HG02642 (cell line): Measurements from ENCODE around the gene SYTL3.
"Not testable (repeated sequence)": the region's sequence is repeated elsewhere in the genome, so short reads cannot be mapped to it uniquely, and the experiment has no call there.

Source experiments
- ATAC-seq: cut with Tn5 transposase; IDR thresholded peaks from one replicate; pipeline ENCODE4 v1.9.1; 2021; ENCODE audit warnings: mild to moderate bottlenecking; ENCODE audit not compliant: unreplicated experiment, poor library complexity

Gene SYTL3

GRCh38 chr6:158621694-158622544 is 27.9 kb upstream of the SYTL3 start:
- no peak for ATAC-seq

- no peak for ATAC-seq
Measured at GRCh38 chr6:158622545-158623190, 27.2 kb upstream of the SYTL3 start.

- no peak for ATAC-seq
Measured at GRCh38 chr6:158624684-158625682, 24.9 kb upstream of the SYTL3 start.

GRCh38 chr6:158625881-158626305 is 24.0 kb upstream of the SYTL3 start:
- no peak for ATAC-seq

- ATAC-seq, result no peak
Measured at GRCh38 chr6:158626360-158627167, 23.3 kb upstream of the SYTL3 start.

GRCh38 chr6:158627168-158627939 is 22.5 kb upstream of the SYTL3 start:
- no peak for ATAC-seq

- ATAC-seq, result no peak
Measured at GRCh38 chr6:158627940-158628211, 22.0 kb upstream of the SYTL3 start.

- ATAC-seq, result no peak
Measured at GRCh38 chr6:158628542-158628941, 21.3 kb upstream of the SYTL3 start.

- no peak for ATAC-seq
Measured at GRCh38 chr6:158629367-158630221, 20.3 kb upstream of the SYTL3 start.

GRCh38 chr6:158630938-158631616 is 18.8 kb upstream of the SYTL3 start:
- ATAC-seq, result no peak

GRCh38 chr6:158631678-158632537 is 17.9 kb upstream of the SYTL3 start:
- no peak for ATAC-seq

- ATAC-seq, result not testable (repeated sequence)
Measured at GRCh38 chr6:158632538-158633119, 17.2 kb upstream of the SYTL3 start.

- ATAC-seq, result no peak
Measured at GRCh38 chr6:158633127-158633526, 16.7 kb upstream of the SYTL3 start.

GRCh38 chr6:158634695-158635426 is 15.0 kb upstream of the SYTL3 start:
- no peak for ATAC-seq

- no peak for ATAC-seq
Measured at GRCh38 chr6:158635427-158636073, 14.3 kb upstream of the SYTL3 start.
